Mammary microvascular endothelial cell (primary cell): ENCODE measurements around the gene EYA4. TPM values are rescaled to one million over a fixed set of nuclear protein-coding genes. Genes with fewer than 3 reads are reported as not detected.

ENCODE experiments used
- total RNA-seq: library from RNA; depleted of rRNA; stranded (reverse); fragments of >200 nt; gene quantifications from 2 replicates; pipeline ENCODE4 v1.2.3, GENCODE V29; 2015

Gene EYA4, protein sequence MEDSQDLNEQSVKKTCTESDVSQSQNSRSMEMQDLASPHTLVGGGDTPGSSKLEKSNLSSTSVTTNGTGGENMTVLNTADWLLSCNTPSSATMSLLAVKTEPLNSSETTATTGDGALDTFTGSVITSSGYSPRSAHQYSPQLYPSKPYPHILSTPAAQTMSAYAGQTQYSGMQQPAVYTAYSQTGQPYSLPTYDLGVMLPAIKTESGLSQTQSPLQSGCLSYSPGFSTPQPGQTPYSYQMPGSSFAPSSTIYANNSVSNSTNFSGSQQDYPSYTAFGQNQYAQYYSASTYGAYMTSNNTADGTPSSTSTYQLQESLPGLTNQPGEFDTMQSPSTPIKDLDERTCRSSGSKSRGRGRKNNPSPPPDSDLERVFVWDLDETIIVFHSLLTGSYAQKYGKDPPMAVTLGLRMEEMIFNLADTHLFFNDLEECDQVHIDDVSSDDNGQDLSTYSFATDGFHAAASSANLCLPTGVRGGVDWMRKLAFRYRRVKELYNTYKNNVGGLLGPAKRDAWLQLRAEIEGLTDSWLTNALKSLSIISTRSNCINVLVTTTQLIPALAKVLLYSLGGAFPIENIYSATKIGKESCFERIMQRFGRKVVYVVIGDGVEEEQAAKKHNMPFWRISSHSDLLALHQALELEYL
- total RNA-seq: 0.33 TPM in 1 of 2 replicates, not detected in the other

DNA sequence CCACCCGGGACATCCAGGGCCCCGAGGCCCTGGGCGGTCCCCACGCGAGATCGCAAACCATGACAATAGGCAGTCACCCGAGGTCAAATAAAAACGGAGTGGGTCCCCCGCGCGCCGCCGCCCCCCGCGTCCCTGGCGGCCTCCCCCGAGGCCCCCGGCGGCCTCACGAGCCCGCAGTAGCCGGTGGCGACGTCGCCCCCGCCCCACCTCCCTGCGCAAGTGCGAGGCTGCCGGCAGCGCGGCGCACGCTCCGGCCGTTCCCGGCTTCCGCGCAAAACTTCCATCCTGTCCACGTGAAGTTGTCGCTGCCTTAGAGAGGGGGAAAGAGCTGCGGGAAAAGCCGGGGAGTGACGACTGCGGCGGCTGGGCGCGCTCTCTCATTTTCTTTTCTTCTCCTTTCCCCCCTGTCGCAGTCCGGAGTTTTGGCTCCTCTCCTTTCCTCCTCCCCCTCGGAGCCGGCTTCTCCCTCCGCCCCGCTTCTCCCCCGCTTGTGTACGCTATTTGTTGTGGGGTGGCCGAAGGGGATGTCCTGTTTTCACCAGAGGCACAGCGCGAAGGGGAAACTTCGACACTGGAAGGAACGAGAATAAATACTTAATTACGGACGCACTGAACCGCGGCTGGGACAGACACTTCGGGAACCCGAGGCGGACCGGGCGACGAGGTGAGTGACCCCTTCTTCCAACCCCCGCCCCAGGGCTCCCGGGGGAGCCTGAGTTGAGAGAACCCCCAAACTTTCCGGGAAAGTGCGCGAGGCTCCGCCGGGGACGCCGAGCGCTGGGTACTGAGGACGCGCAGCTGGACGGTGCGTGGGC lies at the start of gene EYA4:
Gene EYA4, plus strand, starts transcription at position 272 of the 815 bp plus-strand sequence. CDS start 33,424 bp downstream, outside the sequence.

